Stimulated activated effector memory CD8-positive, alpha-beta T cell treated with anti-CD3 and anti-CD28 coated beads, Interleukin-12 subunit alpha, Interleukin-12 subunit beta, amount 100 ng/mL, for 72 hours (primary cell): ENCODE data around the gene WSCD2.

ENCODE experiments used
- ATAC-seq: fragments of 150-1000 bp; cut with Tn5 transposase; 2 replicates; pipeline ENCODE4 v1.10.0; 2021
- DNase-seq, 2 donors: peaks; one replicate each; pipeline ENCODE4 v3.0.0; 2021 to 2022; ENCODE audit warnings: low spot score in 2 of 2
- H3K27ac Mint-ChIP-seq: one replicate; pipeline ENCODE4 v1.8.0; 2022; ENCODE audit warnings: mild to moderate bottlenecking, mixed read lengths
- H3K36me3 Mint-ChIP-seq: one replicate; pipeline ENCODE4 v1.8.0; 2022; ENCODE audit warnings: mild to moderate bottlenecking, mixed read lengths
- H3K4me1 Mint-ChIP-seq: one replicate; pipeline ENCODE4 v1.8.0; 2022; ENCODE audit warnings: mixed read lengths
- H3K4me3 Mint-ChIP-seq: one replicate; pipeline ENCODE4 v1.8.0; 2022; ENCODE audit warnings: mild to moderate bottlenecking, mixed read lengths
- H3K9me3 Mint-ChIP-seq: one replicate; pipeline ENCODE4 v1.8.0; 2022; ENCODE audit warnings: mixed read lengths

Gene WSCD2

DNA sequence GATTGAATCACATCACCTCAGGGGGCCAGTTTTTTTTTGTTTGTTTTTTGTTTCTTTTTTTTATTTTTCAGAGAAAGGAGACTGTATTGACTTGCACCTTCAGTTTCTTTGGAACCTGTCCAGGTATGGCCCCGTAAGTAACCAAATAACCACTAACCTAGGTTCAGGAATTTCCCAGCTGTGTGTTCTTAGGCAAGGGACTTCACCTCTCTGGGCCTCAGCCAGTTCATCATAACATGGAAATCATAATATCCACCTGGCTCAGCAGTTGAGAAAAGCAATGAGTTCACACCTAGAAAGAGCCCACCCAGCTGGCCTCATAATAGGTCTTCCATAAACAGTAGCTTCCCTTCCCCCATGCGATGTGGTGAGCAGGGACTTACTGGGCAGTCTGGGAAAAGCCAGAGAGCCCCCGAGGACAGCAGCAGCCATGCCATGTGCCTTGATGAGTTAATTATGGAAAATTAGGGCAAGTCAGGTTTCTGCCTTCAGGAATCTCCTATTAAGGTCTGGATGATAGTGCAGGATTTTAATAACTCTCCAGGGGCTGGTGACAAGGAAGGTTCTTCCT, 27.4 kb upstream of the WSCD2 start:
- no peaks in the 10 kb centered on the region for H3K4me1 Mint-ChIP-seq
- H3K9me3 Mint-ChIP-seq: no peaks in the 10 kb centered on the region
- no peak for DNase-seq
- no peak for ATAC-seq
- H3K36me3 Mint-ChIP-seq: no peaks in the 10 kb centered on the region
- H3K27ac Mint-ChIP-seq: no peak overlapping the region
- H3K4me3 Mint-ChIP-seq: no peak overlapping the region

DNA sequence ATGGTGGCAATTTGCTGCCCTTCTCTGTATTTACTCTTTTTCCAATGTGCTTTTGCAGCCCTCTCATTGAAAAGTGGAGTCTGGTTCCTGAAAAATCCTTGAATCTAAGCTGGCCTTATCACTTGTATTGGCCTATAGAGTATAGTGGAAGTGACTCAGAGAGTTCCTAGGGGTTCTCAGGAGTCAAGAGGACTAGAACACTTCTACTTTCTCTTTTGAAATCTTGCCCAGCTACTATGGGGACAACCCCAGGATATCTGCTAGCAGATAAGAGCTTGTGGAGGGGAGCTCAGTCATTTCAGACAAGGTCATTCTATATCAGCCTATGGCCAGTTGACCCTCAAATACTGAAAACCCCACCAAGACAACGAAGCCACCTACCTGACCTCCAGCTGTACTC, 26.7 kb upstream of the WSCD2 start:
- H3K4me3 Mint-ChIP-seq: no peak overlapping the region
- no peaks in the 10 kb centered on the region for H3K36me3 Mint-ChIP-seq
- H3K4me1 Mint-ChIP-seq: no peaks in the 10 kb centered on the region
- no peaks in the 10 kb centered on the region for H3K9me3 Mint-ChIP-seq
- no peak overlapping the region for H3K27ac Mint-ChIP-seq
- no peak for ATAC-seq
- DNase-seq: no peak

DNA sequence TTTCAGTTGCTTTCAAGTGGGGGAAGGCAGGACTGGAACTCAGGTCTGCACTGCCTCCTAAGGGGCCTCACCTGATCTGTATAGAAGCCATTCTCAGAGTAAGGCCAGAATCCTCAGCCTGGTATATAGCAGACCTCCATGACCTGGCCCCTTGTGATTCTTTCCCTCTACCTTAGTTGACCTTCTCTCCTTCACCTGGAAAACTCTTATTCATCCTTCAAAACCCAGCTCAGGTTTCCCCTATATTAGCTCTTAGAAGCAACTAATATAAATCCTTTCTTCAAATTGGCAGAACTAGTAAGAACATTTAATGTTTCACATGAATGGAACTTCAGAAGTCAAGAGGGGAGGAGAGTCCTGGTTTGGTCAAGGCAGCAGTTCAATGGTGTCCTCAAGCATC, 26.0 kb upstream of the WSCD2 start:
- no peak overlapping the region for H3K27ac Mint-ChIP-seq
- DNase-seq (no peak), ATAC-seq (no peak)
- H3K36me3 Mint-ChIP-seq: no peaks in the 10 kb centered on the region
- H3K4me3 Mint-ChIP-seq: no peak overlapping the region
- H3K4me1 Mint-ChIP-seq: no peaks in the 10 kb centered on the region
- no peaks in the 10 kb centered on the region for H3K9me3 Mint-ChIP-seq

DNA sequence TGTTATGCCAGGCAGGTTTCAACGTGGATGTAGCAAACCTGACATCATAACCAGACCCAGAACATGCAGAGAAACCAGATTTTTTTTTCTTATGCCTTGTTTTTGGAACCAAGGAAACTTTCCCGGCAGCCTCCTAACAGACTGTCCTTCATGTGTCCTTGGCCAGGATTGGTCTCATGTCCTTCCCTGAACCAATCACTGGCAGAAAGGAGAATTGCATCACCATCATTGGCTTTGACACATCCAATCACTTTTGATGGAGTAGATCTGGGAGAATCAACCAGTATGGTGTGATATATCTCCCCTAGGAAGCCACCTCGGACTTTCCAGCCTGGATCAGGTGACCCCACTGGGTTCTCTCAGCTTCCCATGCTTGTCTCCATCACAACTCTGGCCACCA, 25.6 kb upstream of the WSCD2 start:
- DNase-seq: no peak
- H3K4me3 Mint-ChIP-seq: no peak overlapping the region

DNA sequence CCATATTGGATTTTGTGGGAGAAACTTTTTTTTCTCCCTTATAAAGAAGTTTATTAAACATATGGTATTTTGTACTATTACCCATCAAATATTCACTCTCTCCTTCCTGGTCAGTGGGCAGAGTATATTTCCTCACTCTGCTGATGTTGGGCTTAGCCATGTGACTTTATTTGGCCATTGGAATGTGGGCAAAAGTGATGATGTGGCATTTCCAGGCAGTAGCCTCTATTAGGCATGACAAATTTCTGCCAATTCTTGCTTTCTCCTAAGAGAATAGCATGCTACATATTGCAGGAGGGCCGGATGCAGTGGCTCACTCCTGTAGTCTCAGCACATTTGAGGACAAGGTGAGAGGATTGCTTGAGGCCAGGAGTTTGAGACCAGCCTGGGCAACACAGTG, 24.4 kb upstream of the WSCD2 start:
- H3K27ac Mint-ChIP-seq: no peak overlapping the region
- H3K4me3 Mint-ChIP-seq: no peak overlapping the region
- no peaks in the 10 kb centered on the region for H3K4me1 Mint-ChIP-seq
- H3K9me3 Mint-ChIP-seq: no peaks in the 10 kb centered on the region
- H3K36me3 Mint-ChIP-seq: no peaks in the 10 kb centered on the region
- DNase-seq (no peak), ATAC-seq (no peak)

More for the DNA sequence above, 25.6 kb upstream of the WSCD2 start:
- Mint-ChIP-seq H3K9me3 (no peaks in the 10 kb centered on the region), H3K4me1 (no peaks in the 10 kb centered on the region), H3K36me3 (no peaks in the 10 kb centered on the region), H3K27ac (no peak overlapping the region)
- ATAC-seq: no peak

DNA sequence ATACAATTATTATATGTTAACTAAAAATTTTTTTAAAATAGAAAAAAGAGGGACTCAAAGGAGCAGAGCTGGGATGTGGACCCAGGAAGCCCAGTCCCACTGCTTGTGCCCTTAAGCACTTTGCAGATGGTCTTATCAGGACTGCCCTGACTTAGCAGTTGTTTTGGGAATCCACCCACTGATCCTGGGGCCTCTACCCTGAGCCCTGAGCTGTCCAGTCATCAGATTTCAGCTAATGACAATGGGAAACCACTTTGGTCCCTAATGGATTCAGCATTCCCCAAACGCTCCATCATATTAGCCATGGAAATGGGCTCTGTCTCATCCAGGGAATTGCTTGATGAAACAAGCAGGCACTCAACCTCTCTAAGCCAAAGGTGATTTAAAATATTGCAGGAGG, 22.5 kb upstream of the WSCD2 start:
- ATAC-seq (no peak), DNase-seq (no peak)
- Mint-ChIP-seq H3K4me1 (no peaks in the 10 kb centered on the region), H3K9me3 (no peaks in the 10 kb centered on the region), H3K36me3 (no peaks in the 10 kb centered on the region), H3K27ac (no peak overlapping the region), H3K4me3 (no peak overlapping the region)

DNA sequence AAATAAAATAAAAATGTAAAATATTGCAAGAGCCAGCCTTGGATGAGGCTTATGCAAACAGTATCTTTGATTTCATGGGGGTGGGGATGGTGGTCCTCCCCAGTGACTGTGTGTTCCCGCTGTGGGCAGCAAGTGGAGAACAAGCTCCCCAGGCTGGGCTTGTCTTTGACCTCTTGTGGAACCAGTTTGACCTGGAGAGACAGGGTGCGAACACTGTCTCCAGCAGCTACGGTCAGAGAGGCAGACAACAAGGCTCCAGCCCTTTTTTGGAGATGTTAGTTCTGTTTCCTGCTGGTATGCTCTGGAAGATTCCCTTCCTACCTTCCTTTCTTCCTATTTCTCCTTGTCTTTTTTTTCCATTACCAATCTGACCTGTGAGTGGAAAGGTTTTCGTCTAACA, 21.8 kb upstream of the WSCD2 start:
- ATAC-seq (no peak), DNase-seq (no peak)
- no peaks in the 10 kb centered on the region for H3K4me1 Mint-ChIP-seq
- no peak overlapping the region for H3K27ac Mint-ChIP-seq
- no peak overlapping the region for H3K4me3 Mint-ChIP-seq
- H3K9me3 Mint-ChIP-seq: no peaks in the 10 kb centered on the region
- no peaks in the 10 kb centered on the region for H3K36me3 Mint-ChIP-seq

DNA sequence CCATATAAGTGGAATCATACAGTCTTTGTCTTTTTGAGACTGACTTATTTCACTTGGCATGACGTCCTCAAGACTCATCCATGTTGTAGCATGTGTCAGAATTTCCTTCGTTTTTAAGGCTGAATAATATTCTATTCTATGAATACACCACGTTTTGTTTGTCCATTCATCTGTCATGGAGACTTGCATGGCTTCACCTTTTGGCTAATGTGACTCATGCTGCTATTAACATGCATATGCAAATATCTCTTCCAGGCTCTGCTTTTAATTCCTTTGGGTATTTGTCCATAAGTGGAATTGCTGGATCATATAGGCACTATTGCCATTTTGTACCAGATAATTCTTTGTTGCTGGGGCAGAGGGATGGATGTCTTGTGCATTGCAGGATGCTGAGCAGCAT, 19.6 kb upstream of the WSCD2 start:
- Mint-ChIP-seq H3K9me3 (no peaks in the 10 kb centered on the region), H3K36me3 (no peaks in the 10 kb centered on the region), H3K27ac (no peak overlapping the region), H3K4me3 (no peak overlapping the region), H3K4me1 (peaks cover under 1% of the 10 kb centered on the region)
- no peak for ATAC-seq
- no peak for DNase-seq

DNA sequence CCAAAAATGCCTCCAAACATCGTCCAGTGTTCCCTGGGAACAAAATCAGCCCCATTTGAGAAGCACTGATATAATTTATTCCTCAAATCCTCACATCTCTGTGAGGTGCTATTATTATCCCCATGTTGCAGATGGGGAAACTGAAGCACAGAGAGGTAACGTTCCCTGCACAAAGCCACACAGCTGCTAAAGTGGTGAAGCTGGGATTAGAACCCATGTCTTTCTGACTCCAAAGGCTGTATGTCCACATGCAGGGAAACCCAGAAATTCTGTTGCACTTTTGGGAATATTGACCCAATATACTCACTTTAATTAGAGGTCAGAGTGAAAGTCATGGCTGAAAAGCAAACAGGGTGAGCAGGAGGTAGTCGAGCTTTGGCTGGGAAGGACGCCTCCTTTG, 19.1 kb upstream of the WSCD2 start:
- H3K36me3 Mint-ChIP-seq: no peaks in the 10 kb centered on the region
- H3K4me3 Mint-ChIP-seq: no peak overlapping the region
- H3K4me1 Mint-ChIP-seq: peaks cover 5% of the 10 kb centered on the region
- H3K27ac Mint-ChIP-seq: no peak overlapping the region
- H3K9me3 Mint-ChIP-seq: peaks cover 2% of the 10 kb centered on the region
- ATAC-seq (no peak), DNase-seq (no peak)

DNA sequence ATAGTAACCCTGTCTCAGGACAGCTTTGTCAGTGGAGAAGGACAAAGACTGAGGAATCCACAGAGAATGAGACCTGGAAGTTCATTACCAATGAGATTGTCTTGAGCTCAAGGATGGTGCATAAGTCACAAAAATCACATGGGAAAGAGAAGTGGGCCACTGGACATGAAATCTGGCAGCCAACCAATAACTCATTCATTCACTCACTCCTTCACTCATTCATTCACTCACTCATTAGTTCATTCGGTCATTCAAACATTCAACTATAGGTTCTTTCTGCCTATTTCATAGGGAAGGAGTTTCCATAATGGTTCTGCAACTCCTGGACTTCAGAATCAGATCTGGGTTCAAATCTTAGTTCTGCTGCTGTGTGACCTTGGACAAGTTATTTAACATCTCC, 18.2 kb upstream of the WSCD2 start:
- H3K36me3 Mint-ChIP-seq: no peaks in the 10 kb centered on the region
- no peak overlapping the region for H3K4me3 Mint-ChIP-seq
- H3K4me1 Mint-ChIP-seq: peaks cover 5% of the 10 kb centered on the region
- no peak overlapping the region for H3K27ac Mint-ChIP-seq
- DNase-seq: no peak
- H3K9me3 Mint-ChIP-seq: peaks cover 2% of the 10 kb centered on the region
- no peak for ATAC-seq

DNA sequence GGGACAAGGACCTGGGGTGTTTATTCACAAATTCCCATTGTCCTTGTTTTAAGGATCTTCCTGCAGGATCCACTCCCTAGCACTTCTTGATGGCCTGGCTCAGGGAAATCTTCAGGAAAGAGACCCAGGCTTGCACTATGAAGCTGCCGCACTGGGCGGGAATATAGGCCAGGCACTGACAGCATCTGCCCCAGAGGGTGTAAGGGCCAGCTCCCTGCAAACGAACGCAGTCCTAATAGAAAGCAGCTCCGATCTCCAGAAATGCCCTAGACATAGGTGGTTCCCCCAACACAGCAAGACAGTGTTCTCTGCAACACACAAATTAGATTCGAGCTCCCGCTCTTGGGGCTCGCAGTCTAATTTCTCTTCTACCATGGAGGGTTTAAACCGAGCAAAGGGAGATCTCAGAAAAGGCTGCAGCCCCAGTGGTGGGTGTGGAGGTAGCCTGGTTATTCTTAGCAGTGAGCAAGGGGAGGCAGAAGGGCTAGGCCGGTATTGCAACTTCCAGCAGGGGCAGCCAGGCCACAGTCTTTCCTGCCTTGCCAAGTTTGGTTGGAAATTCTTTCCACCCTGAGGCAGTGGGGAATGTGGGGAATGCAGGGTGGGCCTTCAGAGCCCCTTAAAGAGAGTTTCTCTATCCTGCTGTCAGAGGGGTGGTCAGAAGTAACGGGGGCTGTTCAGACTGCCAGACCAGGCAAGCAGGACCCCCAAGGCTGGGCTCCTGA, 16.1 kb upstream of the WSCD2 start:
- peaks cover 5% of the 10 kb centered on the region for H3K4me1 Mint-ChIP-seq
- peaks cover 2% of the 10 kb centered on the region for H3K9me3 Mint-ChIP-seq
- H3K27ac Mint-ChIP-seq: no peak overlapping the region
- no peak for ATAC-seq
- no peak overlapping the region for H3K4me3 Mint-ChIP-seq
- H3K36me3 Mint-ChIP-seq: no peaks in the 10 kb centered on the region
- DNase-seq: no peak

DNA sequence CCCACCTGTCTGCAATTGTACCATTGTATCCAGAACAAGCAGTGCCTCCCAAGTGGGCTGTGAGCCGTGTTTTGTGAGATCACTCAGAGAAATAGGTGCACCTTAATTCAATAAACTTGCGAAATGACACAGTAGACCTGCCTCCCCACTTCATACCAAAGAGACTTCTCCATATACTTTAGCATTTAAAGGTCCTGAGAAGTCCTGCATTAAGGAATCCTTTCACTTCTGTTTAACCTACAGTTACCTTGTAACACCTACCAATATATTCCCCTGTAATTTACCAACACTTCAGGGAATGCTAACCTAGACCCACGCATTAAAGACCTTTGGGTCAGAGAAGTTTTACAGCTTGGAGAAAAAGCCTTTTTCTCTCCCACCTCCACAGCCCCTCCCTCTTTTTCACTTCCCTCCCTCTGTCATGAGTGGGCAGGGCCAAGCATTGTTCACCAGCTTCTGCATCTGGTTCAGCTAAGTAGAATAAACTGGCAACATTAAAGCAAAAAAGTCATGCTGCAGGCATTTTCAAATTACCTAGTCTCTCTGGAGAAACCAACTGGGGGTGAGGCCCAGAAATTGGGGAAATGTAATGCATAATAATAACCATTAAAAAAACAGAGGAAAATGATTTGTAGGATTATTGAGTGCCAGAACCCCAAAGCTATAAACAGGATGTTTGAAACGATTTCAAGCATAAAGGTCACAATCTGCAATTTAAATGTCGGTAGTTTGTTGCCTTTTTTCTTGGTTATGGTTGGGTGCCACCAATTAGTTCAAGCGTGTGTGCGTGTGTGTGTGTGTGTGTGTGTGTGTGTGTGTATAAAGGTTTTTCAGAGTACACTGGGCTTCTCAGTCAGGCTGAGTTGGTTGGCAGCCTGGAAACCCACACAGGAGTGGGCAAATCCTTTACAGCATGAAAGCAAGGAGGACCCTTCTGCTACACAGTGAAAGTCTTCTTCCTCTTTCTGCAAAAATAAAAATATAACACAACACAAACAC, 13.7 kb upstream of the WSCD2 start:
- Mint-ChIP-seq H3K27ac (no peak overlapping the region), H3K9me3 (peaks cover 2% of the 10 kb centered on the region), H3K36me3 (no peaks in the 10 kb centered on the region), H3K4me1 (peaks cover 13% of the 10 kb centered on the region), H3K4me3 (no peak overlapping the region)
- ATAC-seq: no peak
- no peak for DNase-seq

DNA sequence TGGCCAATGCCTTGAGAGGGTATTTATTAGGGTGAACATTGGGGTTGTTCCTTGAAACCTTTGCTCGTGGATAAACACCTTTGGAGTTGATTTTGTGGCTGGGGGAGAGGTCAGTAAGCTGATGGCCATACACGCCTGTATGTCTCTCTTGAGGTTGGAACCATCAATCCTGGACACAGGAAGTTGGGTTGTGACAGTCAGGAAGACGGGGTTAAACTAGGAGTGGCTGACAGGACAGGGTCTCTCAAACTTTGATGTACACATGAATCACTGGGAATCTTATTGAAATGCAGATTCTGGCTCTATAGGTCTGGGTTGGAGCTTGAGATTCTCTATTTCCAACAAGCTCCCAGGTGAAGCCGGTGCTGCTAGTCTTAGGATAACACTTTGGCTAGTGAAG, 12.8 kb upstream of the WSCD2 start:
- DNase-seq (no peak), ATAC-seq (no peak)
- Mint-ChIP-seq H3K9me3 (peaks cover 2% of the 10 kb centered on the region), H3K27ac (no peak overlapping the region), H3K36me3 (no peaks in the 10 kb centered on the region), H3K4me1 (peaks cover 13% of the 10 kb centered on the region), H3K4me3 (no peak overlapping the region)

DNA sequence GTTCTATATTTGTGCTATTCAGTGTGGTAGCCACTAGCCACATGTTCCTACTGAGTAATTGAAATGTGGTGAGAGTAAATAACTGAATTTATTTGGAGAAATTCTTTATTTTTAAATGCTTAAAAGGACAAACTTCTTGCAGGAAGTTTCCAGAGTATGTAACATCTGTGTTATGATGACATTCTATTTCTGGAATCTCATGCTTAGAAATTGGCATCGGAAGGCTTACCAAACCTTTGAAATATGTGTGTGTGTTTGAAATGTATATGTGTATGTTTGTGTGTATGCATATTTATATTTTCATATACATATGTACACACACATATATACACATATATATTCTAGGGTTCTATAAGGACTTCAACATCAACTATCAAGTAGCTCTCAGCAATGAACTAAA, 12.4 kb upstream of the WSCD2 start:
- Mint-ChIP-seq H3K9me3 (peaks cover 2% of the 10 kb centered on the region), H3K36me3 (no peaks in the 10 kb centered on the region), H3K27ac (no peak overlapping the region), H3K4me1 (peaks cover 13% of the 10 kb centered on the region), H3K4me3 (no peak overlapping the region)
- DNase-seq (no peak), ATAC-seq (no peak)

DNA sequence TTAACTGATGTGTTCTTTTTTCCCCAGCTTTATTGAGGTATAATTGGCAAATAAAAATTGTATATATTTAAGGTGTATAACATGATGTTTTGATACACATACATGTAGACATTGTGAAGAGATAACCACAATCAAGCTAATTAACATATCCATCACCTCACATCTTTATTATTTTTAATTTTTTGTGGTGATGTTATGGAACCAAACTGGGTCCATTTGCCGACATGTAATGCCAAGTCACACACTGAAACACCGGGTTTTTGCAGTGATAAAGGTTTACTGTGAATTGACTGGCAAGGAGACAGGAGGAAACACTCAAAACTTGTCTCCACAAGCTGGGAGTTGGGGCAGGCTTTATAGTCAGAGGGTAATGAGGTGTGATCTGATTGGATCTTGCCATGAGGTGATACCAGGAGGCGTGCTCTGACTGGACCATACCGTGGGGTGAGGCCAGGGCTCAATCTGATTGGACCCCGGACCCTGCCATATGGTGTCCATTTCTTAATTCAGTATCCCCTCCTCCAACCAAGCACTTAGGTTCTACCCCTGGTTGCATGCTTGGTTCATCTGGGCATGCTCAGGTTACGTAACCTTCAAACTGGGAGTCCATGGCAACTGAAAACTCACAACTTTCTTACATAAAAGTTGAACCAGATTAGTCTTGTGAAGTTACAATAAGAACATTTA, 11.8 kb upstream of the WSCD2 start:
- Mint-ChIP-seq H3K4me3 (no peak overlapping the region), H3K4me1 (peaks cover 13% of the 10 kb centered on the region), H3K9me3 (peaks cover 2% of the 10 kb centered on the region), H3K36me3 (no peaks in the 10 kb centered on the region), H3K27ac (no peak overlapping the region)
- ATAC-seq (no peak), DNase-seq (no peak)
